Loucy (cell line): ENCODE measurements around the gene USP22.

Experiments used
- H2AFZ ChIP-seq: fragments of 200-600 bp; sonication (generic); 2 replicates; pipeline ENCODE4 v1.6.0; 2016; ENCODE audit warnings: antibody characterized with exemption, mild to moderate bottlenecking, low read length, moderate library complexity
- H3F3A ChIP-seq: fragments of 200-600 bp; 2 replicates; pipeline ENCODE4 v1.6.0; 2016; ENCODE audit warnings: antibody characterized with exemption, low read depth, mild to moderate bottlenecking
- H3K27me3 ChIP-seq: fragments of 200-600 bp; sonication (generic); 2 replicates; pipeline ENCODE4 v1.6.1; 2014; ENCODE audit warnings: low read length, mild to moderate bottlenecking; ENCODE audit not compliant: insufficient read depth, poor library complexity, severe bottlenecking
- H3K36me3 ChIP-seq: fragments of 200-600 bp; sonication (generic); 2 replicates; pipeline ENCODE4 v1.6.1; 2016; ENCODE audit warnings: low read length; ENCODE audit not compliant: insufficient read depth
- H3K4me1 ChIP-seq: fragments of 200-600 bp; sonication (generic); 2 replicates; pipeline ENCODE4 v1.5.1; 2014; ENCODE audit warnings: low read length, mild to moderate bottlenecking; ENCODE audit not compliant: insufficient read depth, poor library complexity, severe bottlenecking
- H3K4me2 ChIP-seq: fragments of 200-600 bp; sonication (generic); 2 replicates; pipeline ENCODE4 v1.6.0; 2014; ENCODE audit warnings: antibody characterized with exemption, low read length, low read depth, mild to moderate bottlenecking; ENCODE audit not compliant: poor library complexity, severe bottlenecking
- H3K4me3 ChIP-seq: fragments of 200-600 bp; sonication (generic); 2 replicates; pipeline ENCODE4 v1.5.1; 2014; ENCODE audit warnings: low read length, mild to moderate bottlenecking, mixed read lengths; ENCODE audit not compliant: poor library complexity, severe bottlenecking
- H3K79me2 ChIP-seq: fragments of 200-600 bp; sonication (generic); 2 replicates; pipeline ENCODE4 v1.6.1; 2014; ENCODE audit warnings: low read length; ENCODE audit not compliant: insufficient read depth
- H3K9ac ChIP-seq: fragments of 200-600 bp; sonication (generic); 2 replicates; pipeline ENCODE4 v1.6.0; 2014; ENCODE audit warnings: mild to moderate bottlenecking, low read depth, low read length, moderate library complexity; ENCODE audit not compliant: poor library complexity, severe bottlenecking
- H3K9me2 ChIP-seq: fragments of 200-600 bp; sonication (generic); replicated peaks from 2 replicates; pipeline ENCODE4 v1.6.1; 2016; ENCODE audit warnings: low read depth, low read length, mixed read lengths
- H3K9me3 ChIP-seq: fragments of 200-600 bp; sonication (generic); 2 replicates; pipeline ENCODE4 v1.6.1; 2014; ENCODE audit warnings: mild to moderate bottlenecking, antibody characterized with exemption, low read length, low read depth; ENCODE audit not compliant: insufficient read depth
- H4K20me1 ChIP-seq: fragments of 200-600 bp; sonication (generic); 2 replicates; pipeline ENCODE4 v1.6.0; 2014; ENCODE audit warnings: antibody characterized with exemption, low read length, mild to moderate bottlenecking; ENCODE audit not compliant: insufficient read depth, poor library complexity, severe bottlenecking
- EZH2phosphoT487 ChIP-seq: fragments of 200-600 bp; IDR thresholded peaks from 2 replicates; pipeline ENCODE4 v1.6.1; 2018; ENCODE audit warnings: antibody characterized with exemption, mild to moderate bottlenecking, moderate library complexity, borderline replicate concordance
- TF ChIP-seq, protein P1 (sequence below): fragments of 200-600 bp; sonication (generic); conservative IDR thresholded peaks from 2 replicates; pipeline ENCODE4 v1.5.1; 2014; ENCODE audit warnings: mild to moderate bottlenecking, antibody characterized with exemption, low read length

The USP22 gene

DNA sequence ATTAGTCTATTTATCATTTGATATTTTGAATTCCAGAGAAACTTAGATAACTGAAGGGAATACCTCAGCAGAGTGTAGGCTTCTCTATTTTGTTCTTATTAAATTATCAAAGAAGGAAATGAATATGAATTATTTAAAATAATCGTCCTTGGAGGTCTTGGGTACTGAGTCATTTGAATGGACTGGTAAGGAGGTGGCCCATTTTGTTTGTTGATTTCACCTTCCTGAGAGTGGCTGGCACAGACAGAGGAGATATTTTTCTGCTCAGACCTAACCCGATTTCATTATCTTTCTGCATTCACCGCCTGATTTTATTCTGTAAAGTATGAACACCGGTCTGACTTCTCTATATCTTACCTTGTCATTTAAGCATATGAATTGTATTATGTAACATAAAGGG is 88.0 kb downstream of the USP22 start:
- no peaks in the 10 kb centered on the region for H3K79me2 ChIP-seq
- no peaks in the 10 kb centered on the region for H3K9me2 ChIP-seq
- no peaks in the 10 kb centered on the region for H4K20me1 ChIP-seq
- no peaks in the 10 kb centered on the region for H3K9me3 ChIP-seq
- no peaks in the 10 kb centered on the region for H3K4me1 ChIP-seq
- no peaks in the 10 kb centered on the region for H3F3A ChIP-seq
- no peaks in the 10 kb centered on the region for H3K36me3 ChIP-seq
- no peak overlapping the region for H3K9ac ChIP-seq
- no peak for TF ChIP-seq EZH2phosphoT487
- TF ChIP-seq, protein P1, sequence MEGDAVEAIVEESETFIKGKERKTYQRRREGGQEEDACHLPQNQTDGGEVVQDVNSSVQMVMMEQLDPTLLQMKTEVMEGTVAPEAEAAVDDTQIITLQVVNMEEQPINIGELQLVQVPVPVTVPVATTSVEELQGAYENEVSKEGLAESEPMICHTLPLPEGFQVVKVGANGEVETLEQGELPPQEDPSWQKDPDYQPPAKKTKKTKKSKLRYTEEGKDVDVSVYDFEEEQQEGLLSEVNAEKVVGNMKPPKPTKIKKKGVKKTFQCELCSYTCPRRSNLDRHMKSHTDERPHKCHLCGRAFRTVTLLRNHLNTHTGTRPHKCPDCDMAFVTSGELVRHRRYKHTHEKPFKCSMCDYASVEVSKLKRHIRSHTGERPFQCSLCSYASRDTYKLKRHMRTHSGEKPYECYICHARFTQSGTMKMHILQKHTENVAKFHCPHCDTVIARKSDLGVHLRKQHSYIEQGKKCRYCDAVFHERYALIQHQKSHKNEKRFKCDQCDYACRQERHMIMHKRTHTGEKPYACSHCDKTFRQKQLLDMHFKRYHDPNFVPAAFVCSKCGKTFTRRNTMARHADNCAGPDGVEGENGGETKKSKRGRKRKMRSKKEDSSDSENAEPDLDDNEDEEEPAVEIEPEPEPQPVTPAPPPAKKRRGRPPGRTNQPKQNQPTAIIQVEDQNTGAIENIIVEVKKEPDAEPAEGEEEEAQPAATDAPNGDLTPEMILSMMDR = no peak
- H3K4me3 ChIP-seq = no peak overlapping the region
- H2AFZ ChIP-seq = no peak overlapping the region
- no peak overlapping the region for H3K4me2 ChIP-seq
- no peaks in the 10 kb centered on the region for H3K27me3 ChIP-seq

DNA sequence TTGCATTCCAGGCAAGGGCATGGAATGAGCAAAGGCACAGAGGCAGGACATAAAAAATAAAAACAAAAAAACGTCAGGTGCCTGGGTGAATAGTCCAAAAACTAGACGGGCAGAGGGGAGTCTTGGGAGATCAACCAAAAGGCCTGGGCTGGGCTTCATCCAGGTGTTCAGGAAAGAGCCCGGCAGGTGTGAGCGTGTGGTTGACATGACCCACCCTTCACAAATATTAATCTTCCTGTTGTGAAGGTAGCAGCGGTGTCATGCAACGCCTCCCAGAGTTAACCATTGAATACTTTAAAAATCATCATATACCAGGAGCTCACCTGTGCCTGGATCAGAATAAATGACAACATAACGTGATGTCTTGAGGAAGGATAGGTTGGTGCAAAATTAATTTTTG is 90.6 kb downstream of the USP22 start:
- H3K4me2 ChIP-seq = no peak overlapping the region
- no peaks in the 10 kb centered on the region for H3F3A ChIP-seq
- H2AFZ ChIP-seq = no peak overlapping the region
- H3K9me2 ChIP-seq = no peaks in the 10 kb centered on the region
- no peaks in the 10 kb centered on the region for H4K20me1 ChIP-seq
- no peaks in the 10 kb centered on the region for H3K36me3 ChIP-seq
- no peak overlapping the region for H3K9ac ChIP-seq
- no peaks in the 10 kb centered on the region for H3K9me3 ChIP-seq
- H3K4me1 ChIP-seq = no peaks in the 10 kb centered on the region
- no peak overlapping the region for H3K4me3 ChIP-seq
- no peak for TF ChIP-seq EZH2phosphoT487
- TF ChIP-seq, protein P1 = no peak
- no peaks in the 10 kb centered on the region for H3K27me3 ChIP-seq
- no peaks in the 10 kb centered on the region for H3K79me2 ChIP-seq
